Embryonic facial prominence (tissue), 1 donor: Measurements from ENCODE around the gene RAB3D.

ENCODE experiments used
- DNase-seq: peaks from one replicate; pipeline ENCODE4 v3.0.0-alpha.2; 2016; ENCODE audit errors: extremely low spot score

Gene RAB3D

DNA sequence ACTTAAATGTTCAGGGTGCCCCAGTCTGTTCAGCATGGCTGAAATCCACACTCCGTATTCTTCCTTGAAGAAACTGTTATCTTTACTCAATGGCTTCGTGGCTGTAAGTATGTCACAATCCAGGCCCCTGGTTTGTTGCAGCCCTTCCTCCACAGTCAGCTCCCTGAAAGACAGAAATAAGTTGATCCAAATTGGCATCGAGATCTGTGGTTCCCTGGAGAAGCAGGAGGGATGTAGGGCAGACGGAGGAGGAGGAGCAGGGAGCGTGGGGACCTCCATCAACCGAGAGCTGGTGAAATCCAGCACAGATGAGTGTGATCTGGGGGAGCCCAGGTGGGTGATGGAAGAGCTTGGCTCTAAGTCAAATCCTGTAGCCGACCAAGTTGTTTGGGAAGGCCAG lies 43.2 kb downstream of the RAB3D start:
- DNase-seq, result no peak

DNA sequence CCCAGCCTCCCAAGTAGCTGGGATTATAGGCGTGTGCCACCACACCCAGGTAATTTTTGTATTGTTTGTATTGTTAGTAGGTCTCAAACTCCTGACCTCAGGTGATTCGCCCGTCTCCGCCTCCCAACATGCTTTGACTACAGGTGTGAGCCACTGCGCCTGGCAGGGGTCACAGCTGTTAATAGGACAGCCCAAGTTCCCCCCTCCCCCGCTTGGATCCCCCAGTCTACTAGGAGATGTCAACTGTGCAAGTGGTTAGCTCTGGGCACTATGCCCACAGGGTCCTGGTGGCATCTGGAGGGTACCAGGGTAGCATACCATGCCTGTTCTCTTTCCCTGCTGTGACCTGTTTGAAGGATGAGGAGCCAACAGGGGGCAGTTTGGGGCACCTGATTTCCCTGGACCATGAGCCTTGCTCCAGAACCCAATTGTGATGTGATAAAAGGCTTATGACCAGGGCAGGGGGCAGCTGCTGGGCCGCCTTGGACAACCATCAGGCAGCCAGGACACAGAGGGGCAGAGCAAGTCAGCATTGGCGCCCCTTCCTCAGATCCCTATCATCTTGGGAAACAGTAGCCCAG lies 43.7 kb downstream of the RAB3D start, which contains the start of gene TSPAN16:
Gene TSPAN16 (plus strand): TSS at position 496 of the 581 bp plus-strand sequence. CDS start 138 bp downstream, outside the sequence.
- DNase-seq, result no peak

DNA sequence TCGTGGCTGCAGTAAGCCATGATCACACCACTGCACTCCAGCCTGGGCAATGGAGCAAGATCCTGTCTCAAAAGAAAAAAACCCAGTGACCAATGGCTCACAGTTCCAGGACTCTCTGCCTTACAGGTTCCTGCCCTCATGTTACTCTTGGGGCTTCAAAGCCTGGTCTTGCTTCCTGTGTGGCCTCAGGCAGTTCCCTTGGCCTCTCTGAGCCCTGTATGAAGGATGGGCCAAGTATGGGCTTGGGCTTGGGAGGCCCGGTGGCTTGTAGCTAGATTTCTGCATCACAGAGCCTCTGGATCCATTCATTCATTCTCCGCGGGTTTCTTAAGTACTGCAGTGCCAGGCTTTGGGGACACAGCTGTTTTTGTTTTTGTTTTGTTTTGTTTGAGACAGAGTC lies 44.3 kb downstream of the RAB3D start:
- DNase-seq, result no peak

DNA sequence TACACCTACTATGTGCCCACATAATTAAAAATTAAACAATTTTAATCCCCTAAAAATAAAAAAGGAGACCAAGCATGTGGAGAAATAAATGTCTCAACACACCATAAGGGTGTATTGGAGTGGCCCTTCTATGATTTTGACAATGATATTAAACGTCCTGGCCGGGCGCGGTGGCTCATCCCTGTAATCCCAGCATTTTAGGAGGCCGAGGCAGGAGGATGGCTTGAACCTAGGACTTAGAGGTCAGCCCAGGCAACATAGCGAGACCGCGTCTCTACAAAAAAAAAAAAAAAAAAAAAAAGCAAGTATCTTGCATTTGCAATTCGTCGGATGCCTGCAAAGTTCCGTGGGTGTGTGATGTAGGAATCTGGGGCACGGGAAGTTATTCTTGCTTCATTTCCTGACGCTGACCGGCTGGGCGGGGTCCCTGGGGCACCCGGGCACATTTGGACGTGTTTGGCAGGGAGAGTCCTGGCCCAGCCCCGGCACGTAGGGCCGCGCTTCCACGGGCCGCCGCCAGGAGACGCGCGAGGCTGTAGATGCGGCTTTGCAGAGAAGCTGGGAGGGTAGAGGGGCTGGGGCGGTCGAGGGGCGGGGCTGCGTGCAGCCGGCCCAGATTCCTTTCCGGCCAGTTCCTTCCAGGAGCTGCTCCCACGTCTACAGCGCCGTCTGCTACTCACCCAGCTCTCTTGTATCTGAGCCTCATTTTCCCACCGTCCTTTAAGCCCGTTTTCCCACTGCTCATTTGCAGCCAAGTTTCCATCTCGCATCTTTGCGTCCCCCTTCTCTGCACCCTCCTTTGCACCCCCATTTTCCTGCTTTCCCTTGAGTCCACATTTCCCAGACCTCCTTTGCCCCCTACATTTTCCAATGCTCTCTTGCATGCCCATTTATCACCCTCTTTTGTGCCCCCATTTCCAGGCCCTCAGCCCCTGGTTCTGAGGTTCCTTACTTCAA lies 45.7 kb downstream of the RAB3D start:
- peak; percentile 76 for DNase-seq

DNA sequence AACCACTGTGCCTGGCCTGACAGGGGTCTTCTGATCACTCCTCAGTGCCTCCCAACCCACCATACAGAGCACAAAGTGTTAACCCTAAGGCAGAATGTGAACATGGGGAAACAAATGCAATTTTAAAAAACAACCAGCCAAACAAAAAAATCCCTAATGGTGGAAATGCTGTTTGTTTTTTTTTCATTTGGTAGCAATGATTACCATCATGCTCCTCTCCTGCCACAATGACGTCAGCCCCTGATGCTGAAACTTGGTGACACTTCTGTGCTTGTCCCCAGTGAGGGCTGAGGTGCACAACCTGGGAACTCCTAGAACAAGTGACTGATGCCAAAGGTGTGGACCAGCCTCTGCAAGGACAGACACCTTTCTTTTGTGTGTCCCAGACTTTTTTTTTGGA lies 47.5 kb downstream of the RAB3D start:
- DNase-seq, result no peak

DNA sequence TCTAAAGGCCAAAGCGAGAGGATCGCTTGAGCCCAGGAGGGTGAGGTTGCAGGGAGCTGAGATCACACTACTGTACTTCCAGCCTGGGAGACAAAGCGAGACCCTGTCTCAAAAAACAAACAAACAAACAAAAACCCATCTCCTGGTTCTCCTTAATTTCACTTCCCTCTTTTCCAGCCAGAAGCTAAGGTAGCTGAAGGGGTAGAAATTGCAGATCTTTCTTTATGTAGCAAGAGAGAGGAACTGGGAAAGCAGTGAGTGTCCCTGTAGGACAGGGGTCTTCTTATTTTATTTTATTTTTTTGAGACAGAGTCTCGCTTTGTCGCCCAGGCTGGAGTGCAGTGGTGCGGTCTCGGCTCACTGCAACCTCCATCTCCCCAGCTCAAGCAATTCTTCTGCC lies 48.0 kb downstream of the RAB3D start:
- DNase-seq, result no peak

DNA sequence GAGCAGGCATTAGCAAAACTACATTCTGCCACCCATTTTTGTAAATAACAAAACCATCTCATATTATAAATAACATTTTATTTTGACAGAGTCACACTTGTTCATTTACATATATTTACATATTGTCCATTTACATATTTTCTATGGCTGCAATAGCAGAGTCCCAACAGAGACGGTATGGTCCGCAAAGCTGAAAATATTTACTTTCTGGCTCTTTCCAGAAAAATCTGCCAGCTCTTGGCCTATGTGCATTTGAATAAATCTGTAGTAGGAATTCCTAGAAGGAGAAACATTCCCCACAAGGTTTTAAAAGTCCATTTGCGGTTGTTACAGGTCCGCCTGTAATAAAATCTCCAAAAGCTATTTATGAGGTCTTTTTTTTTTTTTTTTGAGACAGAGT lies 49.2 kb downstream of the RAB3D start:
- DNase-seq, result no peak

DNA sequence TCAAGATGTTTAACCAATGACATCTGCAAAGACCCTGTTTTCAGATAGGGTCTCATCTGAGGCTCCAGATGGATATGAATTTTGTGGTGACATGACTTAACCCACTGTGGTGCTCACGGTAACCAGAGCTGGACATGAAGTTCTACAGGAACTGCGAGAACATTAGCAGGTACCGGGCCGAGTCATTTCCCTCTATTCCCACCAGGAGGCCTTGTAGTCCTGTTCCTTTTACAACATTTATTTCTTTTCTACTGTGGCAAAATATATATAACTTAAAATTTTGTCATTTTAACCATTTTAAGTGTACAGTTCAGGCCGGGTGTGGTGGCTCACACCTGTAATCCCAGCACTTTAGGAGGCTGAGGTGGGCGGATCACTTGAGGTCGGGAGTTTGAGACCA lies 51.1 kb downstream of the RAB3D start:
- no peak for DNase-seq

DNA sequence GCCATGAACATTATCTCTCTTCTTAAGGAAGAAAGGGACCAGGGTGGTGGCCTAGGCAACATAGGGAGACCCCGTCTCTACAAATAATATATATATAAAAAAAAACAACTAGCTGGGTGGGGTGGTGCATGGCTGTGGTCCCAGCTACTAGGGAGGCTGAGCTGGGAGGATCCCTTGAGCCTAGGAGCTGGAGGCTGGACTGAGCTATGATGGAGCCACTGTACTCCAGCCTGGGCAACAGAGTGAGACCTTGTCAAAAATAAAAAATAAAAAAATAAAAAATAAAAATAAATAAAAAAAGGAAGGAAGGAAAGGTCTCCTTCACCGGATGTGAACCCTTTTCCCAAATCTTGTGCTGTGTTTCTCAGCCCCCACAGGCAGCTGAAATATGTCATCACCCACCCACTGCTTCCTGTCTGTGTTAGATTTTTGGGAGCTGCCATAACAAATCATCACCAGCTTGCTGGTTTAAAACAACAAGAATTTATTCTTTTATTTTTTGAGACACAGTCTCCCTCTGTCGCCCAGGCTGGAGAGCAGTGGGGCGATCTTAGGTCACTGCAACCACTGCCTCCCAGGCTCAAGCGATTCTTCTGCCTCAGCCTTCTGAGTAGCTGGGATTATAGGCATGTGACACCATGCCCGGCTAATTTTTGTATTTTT lies 53.0 kb downstream of the RAB3D start:
- DNase-seq, result no peak

DNA sequence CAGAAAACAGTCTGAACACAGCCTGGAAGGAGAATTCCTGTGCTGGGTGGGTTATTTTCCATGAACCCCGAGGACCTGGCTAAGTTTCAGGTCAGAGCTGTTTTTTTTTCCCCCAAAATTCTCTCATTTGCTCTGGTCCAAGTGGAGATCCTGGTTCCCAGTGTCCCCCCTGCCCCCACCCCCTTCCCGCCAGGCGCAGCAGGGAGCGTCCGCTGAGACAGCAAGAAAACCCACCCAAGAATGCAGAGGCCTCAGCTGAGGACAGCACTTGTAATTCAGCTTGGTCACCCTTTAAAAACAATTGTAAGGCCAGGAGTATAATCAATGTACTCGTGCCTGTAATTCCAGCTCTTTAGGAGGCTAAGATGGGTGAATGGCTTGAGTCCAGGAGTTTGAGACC lies 54.9 kb downstream of the RAB3D start:
- no peak for DNase-seq

DNA sequence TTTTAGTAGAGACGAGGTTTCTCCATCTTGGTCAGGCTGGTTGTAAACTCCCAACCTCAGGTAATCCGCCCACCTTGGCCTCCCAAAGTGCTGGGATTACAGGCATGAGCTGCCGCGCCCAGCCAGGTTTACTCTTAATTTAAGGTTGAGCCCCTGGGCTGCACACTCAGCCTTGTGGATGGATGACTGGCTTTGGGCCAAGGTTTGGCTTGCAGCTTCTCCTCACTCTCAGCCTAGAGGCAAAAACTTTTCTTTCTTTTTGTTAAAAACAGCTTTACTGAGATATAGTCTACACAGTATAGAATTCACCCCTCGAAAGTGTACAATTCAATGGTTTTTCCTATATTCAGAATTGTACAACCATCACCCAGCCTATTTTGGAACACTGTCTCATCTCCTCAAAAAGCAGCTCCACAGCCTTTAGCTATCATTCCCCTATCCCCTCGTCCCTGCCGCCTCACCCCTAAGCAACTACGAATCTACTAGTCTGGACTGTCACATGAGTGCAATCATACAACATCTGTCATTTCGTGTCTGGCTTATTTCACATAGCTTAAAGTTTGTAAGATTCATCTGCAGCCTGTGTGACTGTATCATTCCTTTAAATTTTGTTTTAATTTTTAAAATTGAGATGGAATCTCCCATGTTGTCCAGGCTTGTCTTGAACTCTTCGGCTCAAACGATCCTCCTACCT lies 58.0 kb downstream of the RAB3D start:
- DNase-seq, result no peak

DNA sequence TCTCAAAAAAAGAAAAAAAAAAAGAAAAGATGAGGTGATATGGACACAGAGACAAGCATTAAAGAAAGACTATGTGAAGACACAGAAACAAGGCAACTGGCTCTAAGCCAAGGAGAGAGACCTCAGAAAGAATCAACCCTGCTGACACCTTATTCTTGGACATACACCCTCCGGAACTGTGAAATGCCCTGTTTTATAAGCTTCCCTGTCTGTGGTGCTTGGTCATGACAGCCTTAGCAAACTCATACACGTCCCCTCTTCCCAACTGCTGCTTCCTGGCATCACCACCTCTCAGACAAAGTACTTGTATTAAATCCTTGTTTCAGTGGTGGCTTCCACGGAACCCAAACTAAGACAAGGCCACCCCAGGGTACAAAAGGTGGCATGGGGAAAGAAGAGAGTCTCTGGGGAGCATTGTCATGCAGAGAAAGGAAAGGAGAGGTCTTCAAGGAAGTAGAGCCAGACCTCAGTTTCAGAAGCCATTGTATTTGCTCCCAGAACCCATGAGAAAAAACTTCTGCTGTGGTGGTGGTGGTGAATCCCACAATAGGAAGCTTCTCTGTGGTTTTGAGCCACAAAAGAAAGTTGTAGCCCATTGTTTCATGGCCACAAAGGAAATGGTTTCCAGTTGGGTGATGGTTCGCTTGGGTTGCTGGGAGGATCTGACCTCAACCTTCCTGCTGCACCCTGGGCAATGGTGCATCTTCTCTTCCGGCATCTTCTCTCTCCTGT lies 59.8 kb downstream of the RAB3D start:
- DNase-seq, result no peak

DNA sequence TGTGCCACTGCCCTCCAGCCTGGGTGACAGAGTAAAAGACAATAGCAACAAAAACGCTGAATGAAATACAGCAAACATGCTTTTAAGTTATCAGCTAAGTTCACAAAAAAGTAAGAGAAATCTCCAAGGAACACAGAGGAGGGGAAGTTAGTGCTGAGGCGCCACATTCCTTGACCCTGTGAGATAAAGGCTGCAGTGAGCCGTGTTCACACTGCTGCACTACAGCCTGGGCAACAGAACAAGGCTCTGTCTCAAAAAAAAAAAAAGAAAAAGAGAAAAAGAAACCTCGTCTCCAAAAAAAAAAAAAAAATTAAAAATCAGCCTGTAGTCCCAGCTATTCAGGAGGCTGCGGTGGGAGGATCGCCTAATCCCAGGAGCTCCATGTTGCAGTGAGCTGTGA lies 60.8 kb downstream of the RAB3D start:
- no peak for DNase-seq

DNA sequence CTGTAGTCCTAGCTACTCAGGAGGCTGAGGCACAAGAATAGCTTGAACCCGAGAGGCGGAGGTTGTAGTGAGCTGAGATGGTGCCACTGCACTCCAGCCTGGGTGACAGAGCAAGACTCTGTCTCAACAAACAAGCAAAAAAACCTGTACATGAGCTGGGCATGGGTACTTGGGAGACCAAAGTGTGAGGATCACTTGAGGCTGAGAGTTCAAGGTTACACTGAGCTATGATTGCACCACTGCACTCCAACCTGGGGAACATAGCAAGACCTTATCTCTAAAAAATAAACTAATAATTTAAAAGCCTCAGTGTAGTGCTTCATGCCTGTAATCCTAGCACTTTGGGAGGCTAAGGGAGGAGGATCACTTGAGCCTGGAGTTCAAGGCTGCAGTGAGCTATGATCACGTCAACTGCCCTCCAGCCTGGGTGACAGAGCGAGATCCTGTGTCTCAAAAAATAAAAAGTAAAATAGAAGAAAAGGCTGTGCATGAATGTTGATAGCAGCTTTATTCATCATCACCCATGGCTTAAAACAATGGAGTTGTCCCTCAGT lies 64.8 kb downstream of the RAB3D start:
- no peak for DNase-seq

DNA sequence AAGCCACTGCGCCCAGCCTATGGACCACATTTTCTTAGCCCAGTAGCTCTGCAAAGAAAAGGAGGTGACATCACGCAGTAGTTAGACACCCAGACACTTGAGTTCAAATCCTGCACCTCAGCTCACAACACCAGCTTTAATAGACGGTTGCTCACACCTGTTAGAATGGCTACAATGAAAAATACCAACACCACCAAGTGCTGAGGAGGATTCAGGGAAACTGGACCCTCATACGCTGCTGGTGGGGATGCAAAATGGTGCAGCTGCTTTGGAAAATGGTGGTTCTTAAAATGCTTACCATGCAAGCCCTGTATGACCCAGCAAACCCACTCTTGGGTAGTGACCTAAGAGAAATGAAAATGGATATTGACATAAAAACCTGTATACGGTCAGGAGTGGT lies 65.5 kb downstream of the RAB3D start:
- DNase-seq, result no peak

DNA sequence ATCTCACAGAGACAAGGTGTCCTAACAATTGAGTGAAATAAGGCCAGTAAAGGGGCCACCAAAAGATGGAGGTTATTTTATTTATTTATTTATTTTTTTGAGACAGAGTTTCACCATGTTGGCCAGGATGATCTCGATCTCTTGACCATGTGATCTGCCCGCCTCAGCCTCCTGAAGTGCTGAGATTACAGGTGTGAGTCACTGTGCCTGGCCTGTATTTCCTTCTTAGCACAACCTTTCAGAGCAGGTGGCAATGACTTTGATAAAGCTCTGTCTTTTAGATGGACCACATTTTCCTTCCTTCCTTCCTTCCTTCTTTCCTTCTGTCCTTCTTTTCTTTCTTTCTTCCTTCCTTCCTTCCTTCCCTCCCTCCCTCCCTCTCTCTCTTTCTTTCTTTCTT lies 66.2 kb downstream of the RAB3D start:
- no peak for DNase-seq
